ENCODE data around the gene EPPIN.

DNA sequence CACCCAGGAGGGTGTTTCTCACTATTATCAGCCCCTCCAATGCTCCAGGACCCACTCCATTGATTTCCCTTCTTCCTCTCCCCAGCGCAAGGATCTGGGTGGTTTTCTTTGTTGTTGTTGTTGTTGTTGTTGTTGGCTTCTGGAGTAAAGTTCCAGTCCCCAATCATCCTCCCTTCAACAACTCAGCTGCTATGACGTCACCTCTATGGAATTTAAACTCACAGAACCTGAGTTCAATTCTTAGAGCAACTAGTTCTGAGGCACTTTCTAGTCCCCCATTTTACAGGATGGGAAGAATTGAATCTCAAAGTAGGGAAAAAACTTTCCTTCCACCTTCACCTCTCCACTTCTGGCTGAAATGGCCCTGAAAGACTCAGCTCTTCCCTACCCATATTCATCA lies 41.6 kb upstream of the EPPIN start:
- TF ChIP-seq, protein P1, sequence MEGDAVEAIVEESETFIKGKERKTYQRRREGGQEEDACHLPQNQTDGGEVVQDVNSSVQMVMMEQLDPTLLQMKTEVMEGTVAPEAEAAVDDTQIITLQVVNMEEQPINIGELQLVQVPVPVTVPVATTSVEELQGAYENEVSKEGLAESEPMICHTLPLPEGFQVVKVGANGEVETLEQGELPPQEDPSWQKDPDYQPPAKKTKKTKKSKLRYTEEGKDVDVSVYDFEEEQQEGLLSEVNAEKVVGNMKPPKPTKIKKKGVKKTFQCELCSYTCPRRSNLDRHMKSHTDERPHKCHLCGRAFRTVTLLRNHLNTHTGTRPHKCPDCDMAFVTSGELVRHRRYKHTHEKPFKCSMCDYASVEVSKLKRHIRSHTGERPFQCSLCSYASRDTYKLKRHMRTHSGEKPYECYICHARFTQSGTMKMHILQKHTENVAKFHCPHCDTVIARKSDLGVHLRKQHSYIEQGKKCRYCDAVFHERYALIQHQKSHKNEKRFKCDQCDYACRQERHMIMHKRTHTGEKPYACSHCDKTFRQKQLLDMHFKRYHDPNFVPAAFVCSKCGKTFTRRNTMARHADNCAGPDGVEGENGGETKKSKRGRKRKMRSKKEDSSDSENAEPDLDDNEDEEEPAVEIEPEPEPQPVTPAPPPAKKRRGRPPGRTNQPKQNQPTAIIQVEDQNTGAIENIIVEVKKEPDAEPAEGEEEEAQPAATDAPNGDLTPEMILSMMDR (IDR thresholded peaks at IDR 0.05) = no peak
- no peak for TF ChIP-seq POLR2A (IDR thresholded peaks at IDR 0.05)

Data from lower leg skin (tissue), 3 donors.